ENCODE measurements around the gene PRAMEF11.
"Not testable (repeated sequence)": the region's sequence is repeated elsewhere in the genome, so short reads cannot be mapped to it uniquely, and the experiment has no call there.

PRAMEF11 gene

DNA sequence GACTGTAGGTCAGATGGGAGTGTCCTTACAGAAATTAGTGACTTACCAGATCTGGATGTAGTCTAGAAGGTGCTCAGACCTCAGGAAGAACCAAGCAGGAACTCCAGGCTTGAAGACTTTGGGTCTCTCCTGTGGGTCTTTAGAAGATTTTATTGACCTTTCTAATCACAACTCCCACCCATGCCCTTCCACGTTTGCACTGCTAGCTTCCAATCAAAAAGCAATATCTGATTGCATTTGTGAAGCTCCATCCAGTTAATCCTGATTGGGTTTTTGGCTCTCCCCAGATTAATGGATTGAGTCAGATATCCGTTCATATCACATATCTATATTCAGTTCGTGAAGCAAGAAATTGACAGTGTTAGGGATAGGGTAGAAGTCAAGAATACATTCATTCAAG, at the start of gene PRAMEF11:
Gene PRAMEF11, minus strand, starts transcription at position 101 of the 400 bp plus-strand sequence. CDS start 2,621 bp downstream, outside the sequence.
- not testable (repeated sequence) for H3K4me3 ChIP-seq (ENCODE audit: low read depth, low read length)

DNA sequence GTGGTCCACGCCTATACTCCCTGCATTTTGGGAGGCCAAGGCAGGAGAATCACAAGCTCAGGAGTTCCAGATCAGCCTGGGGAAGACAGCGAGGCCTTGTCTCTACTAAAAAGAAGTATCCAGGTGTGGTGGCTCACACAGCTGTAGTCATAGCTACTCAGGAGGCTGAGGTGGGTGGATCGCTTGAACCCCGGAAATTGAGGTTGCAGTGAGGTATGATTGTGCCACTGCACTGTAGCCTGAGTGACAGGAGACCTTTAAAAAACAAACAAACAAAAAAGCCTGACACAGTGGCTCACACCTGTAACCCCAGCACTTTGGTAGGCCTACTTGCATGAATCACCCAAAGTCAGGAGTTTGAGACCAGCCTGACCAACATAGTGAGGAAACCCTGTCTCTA, 47.2 kb upstream of the PRAMEF11 start:
- H3K4me3 ChIP-seq (ENCODE audit: low read depth, low read length): not testable (repeated sequence)

GRCh38 chr1:12863131-12863880, 32.1 kb upstream of the PRAMEF11 start:
- not testable (repeated sequence) for H3K4me3 ChIP-seq (ENCODE audit: low read depth, low read length)

- H3K4me3 ChIP-seq (ENCODE audit: low read depth, low read length): not testable (repeated sequence)
These were observed 25.6 kb upstream of the PRAMEF11 start, which contains the start of gene PRAMEF2 for GRCh38 chr1:12856786-12857185. PRAMEF2 (plus strand) TSS chr1:12857086; CDS start chr1:12859010, 1,924 bp downstream.

GRCh38 chr1:12851779-12852178, 20.6 kb upstream of the PRAMEF11 start:
- no peak overlapping the region for H3K4me3 ChIP-seq (ENCODE audit: low read depth, low read length)
- TF ChIP-seq CTCF (IDR thresholded peaks at IDR 0.05; ENCODE audit: low read depth, low read length): no peak

- not testable (repeated sequence) for H3K4me3 ChIP-seq (ENCODE audit: low read depth, low read length)
These were observed 17.4 kb upstream of the PRAMEF11 start, which contains the start of gene HNRNPCL1 for GRCh38 chr1:12848620-12849019. HNRNPCL1 (minus strand) TSS chr1:12848720; CDS start chr1:12848289, 431 bp downstream.

GRCh38 chr1:12833251-12833650, 2.0 kb upstream of the PRAMEF11 start:
- not testable (repeated sequence) for H3K4me3 ChIP-seq (ENCODE audit: low read depth, low read length)

DNA sequence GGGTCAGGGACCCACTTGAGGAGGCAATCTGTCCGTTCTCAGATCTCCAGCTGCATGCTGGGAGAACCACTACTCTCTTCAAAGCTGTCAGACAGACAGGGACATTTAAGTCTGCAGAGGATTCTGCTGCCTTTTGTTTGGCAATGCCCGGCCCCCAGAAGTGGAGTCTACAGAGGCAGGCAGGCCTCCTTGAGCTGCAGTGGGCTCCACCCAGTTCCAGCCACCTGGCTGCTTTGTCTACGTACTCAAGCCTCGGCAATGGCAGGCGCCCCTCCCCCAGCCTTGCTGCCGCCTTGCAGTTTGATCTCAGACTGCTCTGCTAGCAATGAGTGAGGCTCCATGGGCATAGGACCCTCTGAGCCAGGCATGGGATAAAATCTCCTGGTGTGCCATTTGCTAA, 12.1 kb downstream of the PRAMEF11 start:
- H3K4me3 ChIP-seq (ENCODE audit: low read depth, low read length): not testable (repeated sequence)

- no peak overlapping the region for H3K4me3 ChIP-seq (ENCODE audit: low read depth, low read length)
These were observed 19.8 kb downstream of the PRAMEF11 start for GRCh38 chr1:12811409-12811784.

DNA sequence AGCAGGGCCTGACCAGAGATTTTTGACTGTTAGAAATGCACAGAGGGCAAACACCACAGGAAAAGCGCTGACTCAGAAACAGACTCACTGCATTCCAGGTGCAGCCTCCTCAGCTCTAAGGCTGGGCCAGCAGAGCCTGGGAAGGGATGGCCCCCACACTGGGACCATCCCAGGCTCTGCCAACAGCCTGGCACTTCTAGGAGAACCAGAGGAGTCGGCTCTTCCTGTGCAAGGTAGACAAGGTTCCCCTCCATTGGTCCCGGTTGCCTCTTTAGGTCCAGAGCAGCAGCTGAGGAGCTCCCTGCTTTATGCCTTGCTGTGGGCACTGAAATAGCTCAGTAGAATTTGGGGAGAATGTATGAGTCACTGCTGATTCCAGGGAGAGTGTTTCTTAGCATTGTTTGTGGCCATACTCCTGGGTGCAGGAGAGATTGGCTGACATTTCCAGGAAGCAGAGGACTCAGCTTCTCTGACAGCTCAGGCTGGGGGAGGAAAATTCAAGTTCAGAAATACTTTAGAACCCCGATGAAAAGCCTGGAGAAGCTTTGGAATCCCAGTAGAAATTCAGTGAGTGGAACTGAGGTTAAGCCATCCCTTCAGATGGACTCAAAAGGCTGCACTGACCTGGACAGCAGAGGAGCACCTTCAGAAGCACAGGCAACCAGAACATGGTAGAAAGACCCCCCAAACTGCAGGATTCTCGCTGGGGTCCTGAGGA, 20.4 kb downstream of the PRAMEF11 start:
- no peak overlapping the region for H3K4me3 ChIP-seq (ENCODE audit: low read depth, low read length)
- no peak for TF ChIP-seq CTCF (IDR thresholded peaks at IDR 0.05; ENCODE audit: low read depth, low read length)

More at GRCh38 chr1:12811409-12811784, 19.8 kb downstream of the PRAMEF11 start:
- TF ChIP-seq CTCF (IDR thresholded peaks at IDR 0.05; ENCODE audit: low read depth, low read length): no peak

- no peak for TF ChIP-seq CTCF (IDR thresholded peaks at IDR 0.05; ENCODE audit: low read depth, low read length)
- H3K4me3 ChIP-seq (ENCODE audit: low read depth, low read length): no peak overlapping the region
These were observed 21.3 kb downstream of the PRAMEF11 start for GRCh38 chr1:12809933-12810332.

Measured in WI38 (cell line).